ENCODE measurements around the gene UAP1. TPM values are rescaled to one million over a fixed set of nuclear protein-coding genes. Genes with fewer than 3 reads are reported as not detected.

UAP1 gene
- total RNA-seq, 1 experiment from 2014 or later = 26.9 TPM

DNA sequence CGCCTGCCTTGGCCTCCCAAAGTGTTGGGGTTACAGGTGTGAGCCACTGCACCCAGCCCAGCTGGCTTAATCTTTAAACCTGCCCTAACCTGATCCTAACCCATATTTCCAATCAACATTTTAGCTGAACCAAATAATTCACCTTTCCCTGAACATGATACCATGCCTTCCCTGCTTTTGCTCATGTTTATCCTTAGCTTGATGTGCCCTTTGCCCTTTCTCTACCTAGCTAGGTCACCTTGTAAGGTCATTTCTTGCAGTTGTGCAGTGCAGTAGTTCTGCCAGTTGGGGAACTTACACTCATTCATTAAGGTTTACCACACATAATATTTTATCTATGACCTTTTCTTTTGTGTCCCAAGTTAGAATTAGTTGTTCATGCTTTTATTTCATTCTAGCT is 5.3 kb downstream of the UAP1 start:
- Histone ChIP-seq H3K18ac (ENCODE audit: insufficient read length, low read depth, low read length) (no peak overlapping the region), H2BK12ac (ENCODE audit: insufficient read length, low read depth, low read length) (no peak overlapping the region), H2BK15ac (ENCODE audit: low read depth, low read length) (no peak overlapping the region), H2BK120ac (ENCODE audit: low read depth, low read length, poor library complexity, severe bottlenecking) (no peak overlapping the region), H4K8ac (replicated peaks; ENCODE audit: insufficient read length, low read depth, low read length) (no peak overlapping the region), H4K91ac (ENCODE audit: insufficient read length, low read depth, low read length) (no peak overlapping the region), H3K4me1 (ENCODE audit: insufficient read depth, low read length) (no peaks in the 10 kb centered on the region; the same call in 1 of the 2 replicates), H3K79me2 (ENCODE audit: insufficient read depth, low read length) (no peaks in the 10 kb centered on the region; the same call in 1 of the 2 replicates), H2BK5ac (ENCODE audit: insufficient read length, low read length) (no peak overlapping the region), H3K79me1 (ENCODE audit: insufficient read depth, low read depth, low read length, poor library complexity, severe bottlenecking) (peaks cover 3% of the 10 kb centered on the region), H3K9ac (ENCODE audit: extremely low read depth, insufficient read length, low read length) (no peak overlapping the region), H3K56ac (ENCODE audit: insufficient read length, low read depth, low read length) (no peak overlapping the region), H3K14ac (ENCODE audit: insufficient read depth, low read length) (no peak overlapping the region), H3K23ac (ENCODE audit: insufficient read length, low read depth, low read length) (no peak overlapping the region), H4K20me1 (ENCODE audit: control insufficient read depth, insufficient read depth, insufficient read length) (peaks cover 2% of the 10 kb centered on the region), H4K5ac (ENCODE audit: insufficient read length, low read depth, low read length) (no peak overlapping the region), H3K27me3 (ENCODE audit: insufficient read depth, low read length) (no peaks in the 10 kb centered on the region), H3K4me2 (ENCODE audit: insufficient read depth, insufficient read length, low read length) (no peak overlapping the region), H2AFZ (ENCODE audit: low read length) (no peak overlapping the region), H3K4ac (ENCODE audit: low read depth, low read length) (no peak overlapping the region), H2BK20ac (ENCODE audit: low read depth, low read length, poor library complexity, severe bottlenecking) (no peak overlapping the region), H3K23me2 (ENCODE audit: insufficient read length, low read depth, low read length, poor library complexity, severe bottlenecking) (peaks cover 4% of the 10 kb centered on the region), H3K9me3 (ENCODE audit: control insufficient read depth, low read depth, low read length) (no peaks in the 10 kb centered on the region), H3K27ac (ENCODE audit: insufficient read length, low read depth, low read length) (no peak overlapping the region), H2AK5ac (ENCODE audit: insufficient read length, low read length) (no peak overlapping the region), H3T11ph (ENCODE audit: low read length) (no peak overlapping the region)
- Mint-ChIP-seq H3K27ac (no peak overlapping the region), H3K4me3 (no peak overlapping the region), H3K27me3 (ENCODE audit: low read depth) (peaks cover 4% of the 10 kb centered on the region), H3K9me3 (no peaks in the 10 kb centered on the region), H3K36me3 (ENCODE audit: insufficient read depth in 1 of 3, low read depth in 3 of 3) (peaks cover 4 to 16% (median 4%) of the 10 kb centered on the region in 3 experiments; a peak in 4 of 7 replicates), H3K4me1 (peaks cover 8 to 9% of the 10 kb centered on the region in 2 experiments)
- no CpG with 5 or more reads among the region's 1 CpG for WGBS (ENCODE audit: extremely low coverage, insufficient read length, low lambda C conversion rate)
- TF ChIP-seq, protein P1, sequence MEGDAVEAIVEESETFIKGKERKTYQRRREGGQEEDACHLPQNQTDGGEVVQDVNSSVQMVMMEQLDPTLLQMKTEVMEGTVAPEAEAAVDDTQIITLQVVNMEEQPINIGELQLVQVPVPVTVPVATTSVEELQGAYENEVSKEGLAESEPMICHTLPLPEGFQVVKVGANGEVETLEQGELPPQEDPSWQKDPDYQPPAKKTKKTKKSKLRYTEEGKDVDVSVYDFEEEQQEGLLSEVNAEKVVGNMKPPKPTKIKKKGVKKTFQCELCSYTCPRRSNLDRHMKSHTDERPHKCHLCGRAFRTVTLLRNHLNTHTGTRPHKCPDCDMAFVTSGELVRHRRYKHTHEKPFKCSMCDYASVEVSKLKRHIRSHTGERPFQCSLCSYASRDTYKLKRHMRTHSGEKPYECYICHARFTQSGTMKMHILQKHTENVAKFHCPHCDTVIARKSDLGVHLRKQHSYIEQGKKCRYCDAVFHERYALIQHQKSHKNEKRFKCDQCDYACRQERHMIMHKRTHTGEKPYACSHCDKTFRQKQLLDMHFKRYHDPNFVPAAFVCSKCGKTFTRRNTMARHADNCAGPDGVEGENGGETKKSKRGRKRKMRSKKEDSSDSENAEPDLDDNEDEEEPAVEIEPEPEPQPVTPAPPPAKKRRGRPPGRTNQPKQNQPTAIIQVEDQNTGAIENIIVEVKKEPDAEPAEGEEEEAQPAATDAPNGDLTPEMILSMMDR (conservative IDR thresholded peaks at IDR 0.05) = no peak
- no peak for DNase-seq

Measured in H9 (cell line).